Measurements from ENCODE around the gene RCSD1. TPM values are rescaled to one million over a fixed set of nuclear protein-coding genes. Genes with fewer than 3 reads are reported as not detected.

The RCSD1 gene
- total RNA-seq, 1 experiment from 2014 or later = not detected

- no peak for DNase-seq (ENCODE audit: low spot score)
Measured at GRCh38 chr1:167690053-167690452, 60.0 kb downstream of the RCSD1 start.

GRCh38 chr1:167693425-167694045, 63.5 kb downstream of the RCSD1 start:
- DNase-seq (ENCODE audit: low spot score) = no peak

DNA sequence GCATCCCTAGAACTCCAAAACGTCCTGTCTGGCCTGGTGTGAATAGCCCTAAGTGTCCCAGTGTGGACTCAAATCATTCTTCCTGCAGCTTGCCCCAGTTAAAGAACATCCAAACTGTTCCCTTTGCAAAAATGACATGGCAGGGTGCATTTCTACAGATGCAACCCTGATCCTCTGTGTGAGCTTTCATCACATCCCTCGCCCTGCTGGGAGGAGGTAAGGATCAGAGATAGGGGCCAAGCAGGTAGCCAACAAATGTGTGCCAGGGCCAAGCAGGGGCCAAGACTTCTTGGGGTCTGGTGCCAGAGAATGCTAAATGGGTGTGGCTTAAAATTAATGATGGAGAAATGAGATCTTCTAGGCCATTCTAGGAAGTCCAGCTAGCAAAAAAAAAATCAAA, 64.7 kb downstream of the RCSD1 start:
- DNase-seq (ENCODE audit: low spot score) = no peak

DNA sequence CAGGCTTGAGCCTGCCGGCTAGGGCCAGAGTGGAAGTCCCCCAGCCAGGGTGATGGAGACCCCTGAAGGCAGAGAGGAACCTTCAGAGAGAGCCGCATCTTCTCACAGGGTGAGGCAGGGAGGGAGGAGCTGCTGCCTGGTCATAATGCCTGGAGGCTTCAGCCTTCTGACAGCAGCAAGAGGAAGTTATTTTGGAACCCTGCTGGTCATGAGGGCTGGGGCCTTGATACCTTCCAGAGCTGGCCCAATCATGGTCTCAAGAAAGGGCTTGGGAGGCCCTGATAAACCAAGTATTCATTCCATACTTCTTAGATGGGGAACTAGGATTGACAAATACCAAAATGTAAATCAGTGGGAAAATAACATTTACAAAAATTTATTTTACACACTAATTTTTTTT, 65.1 kb downstream of the RCSD1 start:
- DNase-seq (ENCODE audit: low spot score) = no peak

DNA sequence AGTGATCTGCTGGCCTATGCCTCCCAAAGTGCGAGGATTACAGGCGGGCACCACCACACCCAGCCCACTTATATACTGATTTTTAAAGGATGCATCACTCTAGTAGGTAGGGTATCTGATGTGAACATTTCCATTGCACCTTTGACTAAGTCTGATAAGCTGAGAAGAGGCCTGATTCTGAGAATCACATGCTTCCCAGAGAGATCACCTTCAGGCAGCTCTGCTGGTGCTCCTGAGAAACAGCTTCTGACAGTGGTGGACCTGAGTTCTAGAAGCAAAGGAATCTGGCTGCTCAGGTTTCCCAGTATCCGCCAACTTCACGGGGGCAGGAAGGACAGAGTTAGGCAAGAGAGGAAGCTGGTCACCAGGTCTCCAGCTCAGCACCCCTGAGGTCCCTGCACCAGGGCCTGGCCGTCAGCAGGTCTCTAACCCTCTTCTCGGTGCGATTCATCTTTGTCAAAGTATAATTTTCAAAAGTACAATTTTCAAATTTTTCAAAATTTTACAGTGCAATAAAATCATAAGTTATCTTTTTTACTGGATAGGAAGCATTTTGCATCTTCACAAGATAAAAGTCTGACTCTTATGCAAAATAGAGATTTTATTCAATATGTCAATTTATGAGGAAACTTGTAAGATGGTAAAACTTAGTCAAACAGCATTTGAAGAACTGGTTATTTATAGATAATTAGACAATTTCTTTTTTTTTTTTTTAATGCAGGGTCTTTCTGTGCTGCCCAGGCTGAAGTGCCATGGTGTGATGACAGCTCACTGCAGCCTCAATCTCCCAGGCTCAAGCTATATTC, 65.9 kb downstream of the RCSD1 start:
- no peak for DNase-seq (ENCODE audit: low spot score)

- DNase-seq (ENCODE audit: low spot score) = no peak
Measured at GRCh38 chr1:167697667-167698141, 67.7 kb downstream of the RCSD1 start.

GRCh38 chr1:167698313-167698712, 68.3 kb downstream of the RCSD1 start:
- no peak for DNase-seq (ENCODE audit: low spot score)

DNA sequence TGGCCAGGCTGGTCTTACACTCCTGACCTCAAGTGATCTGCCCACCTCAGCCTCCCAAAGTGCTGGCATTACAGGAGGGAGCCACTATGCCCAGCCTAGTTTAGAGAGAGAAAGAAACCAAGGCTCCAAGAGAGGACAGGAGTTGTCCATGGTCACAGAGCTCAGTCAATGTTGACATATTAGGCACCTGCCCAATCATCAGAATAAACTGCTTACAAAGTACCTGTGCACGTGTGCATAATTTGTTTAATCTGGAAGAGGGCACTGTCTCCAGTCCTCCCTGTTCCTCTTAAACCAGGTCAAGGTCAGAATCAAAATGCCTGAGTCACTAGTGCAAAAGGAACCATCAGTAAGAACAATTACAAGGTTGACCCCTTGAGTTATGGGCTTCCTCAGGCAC, 71.5 kb downstream of the RCSD1 start:
- DNase-seq (ENCODE audit: low spot score) = no peak

- DNase-seq (ENCODE audit: low spot score) = no peak
Measured at GRCh38 chr1:167703557-167703956, 73.5 kb downstream of the RCSD1 start.

DNA sequence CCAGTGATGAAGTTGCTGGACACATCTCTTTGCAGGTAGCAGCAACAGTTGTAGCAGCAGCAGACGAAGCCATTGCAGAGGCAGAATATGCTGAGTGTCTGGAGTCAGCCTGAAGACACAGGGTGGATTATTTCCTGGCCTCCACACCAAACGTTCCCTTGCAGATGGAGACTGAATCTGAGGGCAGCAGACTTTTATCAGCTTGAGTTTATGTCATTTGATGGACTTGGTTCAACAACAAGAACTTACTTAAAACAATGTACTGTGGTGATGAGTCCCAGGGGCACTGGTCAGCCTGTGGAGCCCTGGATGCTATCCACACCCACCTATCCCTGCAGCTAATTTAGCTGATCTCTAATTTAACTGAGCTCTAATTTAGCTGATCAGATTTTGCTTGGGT, 74.7 kb downstream of the RCSD1 start:
- DNase-seq (ENCODE audit: low spot score) = no peak

DNA sequence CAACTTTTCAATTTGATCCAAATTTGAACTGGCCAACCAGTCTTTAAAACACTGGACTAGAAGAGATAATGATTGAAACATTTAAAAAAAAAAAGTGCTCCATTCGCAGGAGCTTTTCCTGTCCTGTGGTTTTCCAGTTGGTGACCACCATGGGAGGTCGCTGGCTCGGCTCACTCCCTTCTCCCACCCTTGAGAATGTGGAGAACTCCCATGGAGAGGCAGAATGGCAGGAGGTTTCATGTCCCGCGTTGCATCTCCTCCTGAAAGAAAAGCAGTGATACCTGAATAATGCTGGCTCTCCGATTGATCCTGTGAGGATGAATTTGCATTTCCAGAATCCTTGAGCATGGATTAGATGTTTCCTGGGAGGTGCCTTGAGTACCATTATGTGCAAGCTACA, 75.2 kb downstream of the RCSD1 start:
- no peak for DNase-seq (ENCODE audit: low spot score)

- no peak for DNase-seq (ENCODE audit: low spot score)
Measured at GRCh38 chr1:167706363-167706762, 76.3 kb downstream of the RCSD1 start.

DNA sequence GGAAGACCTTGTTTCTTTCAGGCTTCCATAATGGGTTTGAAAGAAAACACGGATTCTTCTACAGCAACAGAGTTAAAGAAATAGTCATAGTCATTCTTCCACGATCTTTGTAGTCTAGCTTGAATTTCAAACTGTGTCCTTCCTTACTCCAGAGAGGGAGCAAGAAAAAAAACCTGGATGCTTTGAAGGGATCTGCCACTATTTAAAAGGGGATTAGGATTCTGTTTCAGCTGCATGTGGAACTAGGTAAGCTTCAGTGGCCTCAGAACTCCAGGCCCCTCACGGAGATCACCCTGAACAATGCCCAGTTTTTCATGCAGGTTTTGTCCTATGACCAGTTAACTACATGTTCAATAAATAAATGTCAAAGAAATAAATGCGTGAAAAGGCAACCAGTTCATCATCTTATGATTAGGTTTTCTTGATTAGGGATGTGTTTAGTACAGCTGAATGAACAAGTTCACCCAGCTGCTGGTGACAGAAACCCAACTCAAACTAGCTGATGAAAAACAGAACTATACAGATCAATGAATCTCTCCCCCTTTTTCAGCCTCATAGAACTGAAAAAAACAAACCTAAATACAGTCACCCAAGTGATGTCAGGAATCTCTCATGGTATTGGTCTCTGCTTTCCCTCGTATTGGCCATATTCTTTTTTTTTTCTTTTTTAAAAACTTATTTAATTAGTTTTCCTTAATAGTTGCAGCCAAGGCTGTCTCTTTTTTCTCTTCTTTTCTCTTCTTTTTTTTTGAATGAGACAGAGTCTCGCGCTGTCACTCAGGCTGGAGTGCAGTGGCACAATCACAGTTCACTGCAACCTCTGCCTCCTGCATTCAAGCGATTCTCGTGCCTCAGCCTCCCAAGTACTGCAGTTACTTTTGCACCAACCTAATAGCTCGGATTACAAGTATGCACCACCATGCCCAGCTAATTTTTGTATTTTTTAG, 77.2 kb downstream of the RCSD1 start:
- DNase-seq (ENCODE audit: low spot score) = no peak

- DNase-seq (ENCODE audit: low spot score) = no peak
Measured at GRCh38 chr1:167707942-167708341, 77.9 kb downstream of the RCSD1 start.

DNA sequence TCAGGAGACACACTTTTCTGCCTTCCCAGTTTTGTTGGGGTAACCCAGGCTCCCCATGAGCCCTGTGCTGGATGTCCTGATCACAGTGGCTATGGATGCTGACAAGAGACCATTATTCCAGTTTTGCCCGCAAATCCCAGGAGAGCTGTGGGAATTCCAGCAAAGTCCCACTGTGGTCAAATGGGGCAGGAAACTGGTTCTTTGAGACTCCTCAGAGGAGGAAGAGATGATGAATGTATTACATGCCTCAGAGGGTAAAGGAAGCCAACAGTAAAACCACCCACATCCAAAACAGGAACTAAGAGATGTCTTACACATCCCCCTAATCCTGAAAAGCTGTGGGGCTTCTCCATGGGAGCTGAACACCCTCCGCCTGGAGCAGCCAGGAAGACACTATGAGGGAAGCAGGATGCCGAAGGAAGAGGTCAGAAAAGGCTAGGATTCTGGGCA, 78.9 kb downstream of the RCSD1 start:
- no peak for DNase-seq (ENCODE audit: low spot score)

GRCh38 chr1:167710836-167711235, 80.8 kb downstream of the RCSD1 start:
- DNase-seq (ENCODE audit: low spot score) = no peak

DNA sequence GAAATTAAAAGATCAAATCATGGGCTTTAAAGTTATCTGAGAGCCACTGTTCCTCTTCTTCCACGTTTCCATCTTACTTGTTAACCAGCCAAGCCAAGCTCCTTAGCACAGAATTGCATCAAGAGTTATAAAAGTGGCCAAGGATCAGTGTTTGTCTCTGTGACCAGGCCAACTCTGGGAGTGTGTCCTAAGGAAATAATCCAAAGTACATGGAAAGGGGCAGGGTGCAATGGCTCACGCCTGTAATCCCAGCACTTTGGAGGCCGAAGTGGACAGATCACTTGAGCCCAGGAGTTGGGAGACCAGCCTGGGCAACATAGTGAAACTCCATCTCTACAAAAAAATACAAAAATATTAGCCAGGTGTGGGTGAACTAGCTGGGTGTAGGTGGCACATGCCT, 81.8 kb downstream of the RCSD1 start:
- DNase-seq (ENCODE audit: low spot score) = no peak

DNA sequence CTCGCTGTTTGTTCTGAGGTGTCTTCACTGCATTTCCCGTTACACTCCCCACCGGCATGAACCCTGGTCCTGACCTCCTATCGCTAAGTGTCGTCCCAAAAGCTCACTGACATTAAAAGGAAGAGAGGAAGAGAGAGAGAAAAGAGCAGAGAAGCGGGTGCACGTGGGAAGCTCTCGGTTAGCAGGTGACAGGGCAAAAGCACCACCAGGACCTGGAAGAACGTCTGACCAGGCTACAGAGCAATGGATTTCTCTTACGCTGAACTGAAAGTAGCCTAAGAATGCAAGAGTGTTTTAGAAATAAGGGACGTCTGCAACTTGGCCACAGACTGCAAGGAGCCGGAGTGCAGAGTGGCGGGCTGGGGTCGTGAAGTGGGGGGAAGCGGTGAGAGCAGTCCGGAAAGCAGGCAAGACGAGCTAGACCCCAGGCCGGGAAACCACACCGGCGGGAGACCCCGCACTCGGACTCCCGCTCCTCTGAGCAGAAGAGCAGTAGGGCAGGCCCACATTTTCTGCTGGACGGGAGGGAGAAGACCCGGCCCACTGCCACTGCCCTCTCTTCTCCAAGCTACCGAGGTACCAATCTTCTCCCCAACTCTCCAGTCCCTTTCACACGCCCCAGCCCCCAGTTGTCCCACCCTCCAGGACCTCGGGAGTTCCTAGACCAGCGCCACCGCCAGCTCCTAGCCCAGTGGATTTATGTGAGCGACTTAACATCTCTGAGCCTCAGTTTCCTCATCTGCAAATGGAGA, 83.5 kb downstream of the RCSD1 start:
- no peak for DNase-seq (ENCODE audit: low spot score)

DNA sequence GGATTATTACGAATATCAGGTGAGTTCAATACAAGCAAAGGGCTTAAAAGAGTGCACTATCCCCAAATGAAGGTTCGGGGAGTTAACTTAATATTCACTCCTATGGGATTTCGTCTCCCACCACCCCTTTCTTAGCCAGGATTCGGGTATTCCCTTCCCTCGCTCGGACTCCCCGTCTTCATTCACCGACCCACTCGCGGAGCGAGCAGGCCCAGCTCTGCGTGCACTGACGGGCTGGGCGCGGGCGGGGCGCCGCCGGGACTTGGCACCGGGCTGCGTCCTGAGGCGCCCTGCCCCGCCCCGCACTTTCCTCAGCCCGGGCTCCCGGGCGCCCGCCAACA, 84.0 kb downstream of the RCSD1 start:
- no peak for DNase-seq (ENCODE audit: low spot score)

- peak; percentile 78 for DNase-seq (ENCODE audit: low spot score)
Measured at GRCh38 chr1:167714439-167715156, 84.6 kb downstream of the RCSD1 start.

All from H4 (cell line).